Natural killer cell (primary cell): ENCODE measurements around the gene ISG15. TPM values are rescaled to one million over a fixed set of nuclear protein-coding genes. Genes with fewer than 3 reads are reported as not detected.

Experiments used
- ATAC-seq, 3 donors: fragments of 150-1000 bp in 2 of 3; fragments of 200-7000 bp in 1 of 3; cut with Tn5 transposase; 1 replicate in 1 of 3; 2 replicates in 2 of 3; pipeline ENCODE4 v1.10.0; 2021; ENCODE audit warnings: mild to moderate bottlenecking in 2 of 3, moderate library complexity in 2 of 3
- DNase-seq, 2 donors: peaks; one replicate each; pipeline versions ENCODE4 v3.0.0 to v3.0.0-alpha.2; 2013 to 2021; ENCODE audit warnings: mixed read lengths in 1 of 2
- H3K27ac ChIP-seq: one replicate; pipeline ENCODE4 v1.5.1; 2013; ENCODE audit warnings: mild to moderate bottlenecking, low read length
- H3K27me3 ChIP-seq: one replicate; pipeline ENCODE4 v1.6.1; 2013; ENCODE audit warnings: low read length; ENCODE audit not compliant: control insufficient read depth, insufficient read depth
- H3K36me3 ChIP-seq: one replicate; pipeline ENCODE4 v1.6.1; 2013; ENCODE audit warnings: low read length; ENCODE audit not compliant: control insufficient read depth, insufficient read depth
- H3K4me1 ChIP-seq: one replicate; pipeline ENCODE4 v1.6.1; 2013; ENCODE audit warnings: low read length; ENCODE audit not compliant: control insufficient read depth, insufficient read depth
- H3K4me3 ChIP-seq: one replicate; pipeline ENCODE4 v1.5.1; 2013; ENCODE audit warnings: low read length
- H3K9me3 ChIP-seq: one replicate; pipeline ENCODE4 v1.6.1; 2013; ENCODE audit warnings: low read length; ENCODE audit not compliant: control insufficient read depth, insufficient read depth
- H3K27ac Mint-ChIP-seq, 2 donors: one replicate each; pipeline ENCODE4 v1.8.0; 2022; ENCODE audit warnings: mild to moderate bottlenecking in 2 of 2, mixed read lengths in 2 of 2, moderate library complexity in 1 of 2
- H3K27me3 Mint-ChIP-seq, 2 donors: one replicate each; pipeline ENCODE4 v1.8.0; 2022; ENCODE audit warnings: low read depth in 2 of 2, mixed read lengths in 2 of 2
- H3K36me3 Mint-ChIP-seq: one replicate; pipeline ENCODE4 v1.8.0; 2022; ENCODE audit warnings: mixed read lengths
- H3K4me1 Mint-ChIP-seq, 2 donors: one replicate each; pipeline ENCODE4 v1.8.0; 2022; ENCODE audit warnings: mixed read lengths in 2 of 2
- H3K4me3 Mint-ChIP-seq: one replicate; pipeline ENCODE4 v1.8.0; 2022; ENCODE audit warnings: mild to moderate bottlenecking, moderate library complexity, mixed read lengths
- H3K9me3 Mint-ChIP-seq, 2 donors: one replicate each; pipeline ENCODE4 v1.8.0; 2022; ENCODE audit warnings: mixed read lengths in 2 of 2
- CTCF ChIP-seq: fragments of 200-600 bp; IDR thresholded peaks from one replicate; pipeline ENCODE4 v1.8.0; 2022; ENCODE audit warnings: antibody characterized with exemption
- WGBS: methylation state at CpG from one replicate; pipeline ENCODE4 v1.1.7; 2013; ENCODE audit warnings: missing lambda C conversion rate; ENCODE audit not compliant: insufficient coverage; 5-methylcytosine and 5-hydroxymethylcytosine counted together
- intact Hi-C: fragments of 100-400 bp; cut with micrococcal nuclease; formaldehyde crosslinking; loops from one replicate; pipeline ENCODE4 v1.14.2; 2022
- total RNA-seq, 4 donors: library from RNA; stranded (reverse); fragments of 120-200 nt in 1 of 4; gene quantifications; one replicate each; pipeline versions ENCODE4 v1.2.3 to v1.2.4, GENCODE V29; 2013 to 2022

The ISG15 gene
- total RNA-seq, 3 donors from 2014 or later (not counting 1 experiment from before 2014, with no cell fraction given): 17.0 to 56.9 (median 50.2) TPM

DNA sequence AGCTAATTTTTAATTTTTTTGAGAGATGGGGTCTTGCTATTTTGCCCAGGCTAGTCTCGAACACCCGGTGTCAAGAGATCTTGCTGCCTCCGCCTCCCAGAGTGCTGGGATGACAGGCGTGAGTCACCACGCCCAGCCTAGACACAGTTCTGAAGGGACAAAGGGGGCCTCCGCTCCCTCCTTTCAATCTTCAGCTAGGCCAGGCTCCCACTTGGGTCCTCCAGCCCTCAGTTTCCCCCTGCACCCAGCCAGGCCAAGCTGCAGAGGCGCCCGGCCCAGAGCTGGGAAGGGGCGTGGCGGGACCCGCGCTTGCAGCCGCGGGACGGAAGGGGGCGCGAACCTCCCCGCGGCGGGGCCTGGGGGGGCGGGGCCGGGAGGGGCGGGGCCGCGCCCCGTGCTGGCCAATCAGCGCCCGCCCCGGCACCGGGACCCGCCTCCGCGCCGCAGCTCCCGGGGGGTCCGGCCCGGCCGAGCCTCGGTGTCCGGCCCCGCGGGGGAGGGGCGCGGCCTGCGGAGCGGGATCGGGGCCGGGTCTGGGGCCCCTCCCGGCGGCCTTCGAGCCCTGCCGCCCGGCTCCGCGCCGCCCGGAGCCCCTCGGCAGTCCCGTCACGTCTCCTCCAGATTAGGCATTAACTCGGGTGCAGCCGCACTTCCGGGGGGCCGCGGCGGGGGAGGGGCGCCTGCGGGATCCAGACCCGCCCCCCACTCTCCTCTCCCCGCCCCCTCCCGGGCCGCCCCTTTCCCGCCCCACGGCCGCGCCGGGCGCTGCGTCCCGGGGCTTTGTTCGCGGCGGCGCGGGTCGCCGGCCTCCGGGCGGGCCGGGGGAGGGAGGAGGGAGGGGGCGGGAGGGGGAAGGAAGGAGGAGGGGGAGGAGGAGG, 6.1 kb downstream of the ISG15 start:
- no peak overlapping the region for H3K27ac ChIP-seq

DNA sequence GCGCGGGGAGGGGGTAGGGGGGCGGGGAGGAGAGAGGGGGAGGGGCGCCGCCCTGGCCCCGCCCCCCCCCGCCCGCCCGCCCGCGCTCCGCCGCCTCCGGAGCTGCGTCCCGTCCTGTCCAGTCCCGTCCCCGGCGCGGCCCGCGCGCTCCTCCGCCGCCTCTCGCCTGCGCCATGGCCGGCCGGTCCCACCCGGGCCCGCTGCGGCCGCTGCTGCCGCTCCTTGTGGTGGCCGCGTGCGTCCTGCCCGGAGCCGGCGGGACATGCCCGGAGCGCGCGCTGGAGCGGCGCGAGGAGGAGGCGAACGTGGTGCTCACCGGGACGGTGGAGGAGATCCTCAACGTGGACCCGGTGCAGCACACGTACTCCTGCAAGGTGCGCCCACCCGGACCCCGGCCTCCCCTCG, 6.7 kb downstream of the ISG15 start, which contains the start of gene AGRN:
AGRN (plus strand) TSS at position 121 of the 405 bp plus-strand sequence; CDS start at position 174, 53 bp downstream.
- H3K4me3 ChIP-seq: peak within 1 kb of the TSS; percentile 25
- under 1% methylated on average over 55 of the region's 58 CpGs for WGBS
- H3K27ac Mint-ChIP-seq: no peak within 1 kb of the TSS
- ATAC-seq (peak; percentile 17 to 52 (median 40)), DNase-seq (no peak)
- H3K4me3 Mint-ChIP-seq: peak within 1 kb of the TSS; percentile 72
- H3K27me3 Mint-ChIP-seq: peaks cover 0 to 9% of the 10 kb centered on the region in 2 donors
- no peak for TF ChIP-seq CTCF
- H3K9me3 ChIP-seq: no peaks in the 10 kb centered on the region
- intact Hi-C loops: no loop called here
- H3K36me3 ChIP-seq: no peaks in the 10 kb centered on the region
- H3K4me1 ChIP-seq: peaks cover 28% of the 10 kb centered on the region
- peaks cover 0 to 18% of the 10 kb centered on the region in 2 donors for H3K4me1 Mint-ChIP-seq
- peaks cover 11% of the 10 kb centered on the region for H3K27me3 ChIP-seq
- H3K36me3 Mint-ChIP-seq: no peaks in the 10 kb centered on the region
- no peak within 1 kb of the TSS for H3K27ac ChIP-seq
- no peaks in the 10 kb centered on the region for H3K9me3 Mint-ChIP-seq

More for the DNA sequence above, 6.1 kb downstream of the ISG15 start:
- H3K27ac Mint-ChIP-seq: no peak overlapping the region
- H3K9me3 Mint-ChIP-seq: no peaks in the 10 kb centered on the region
- peaks cover 3 to 18% of the 10 kb centered on the region in 2 donors for H3K4me1 Mint-ChIP-seq
- H3K9me3 ChIP-seq: no peaks in the 10 kb centered on the region
- peak; percentile 34 for TF ChIP-seq CTCF
- no peaks in the 10 kb centered on the region for H3K36me3 Mint-ChIP-seq
- H3K27me3 ChIP-seq: peaks cover 11% of the 10 kb centered on the region
- peak; percentile 75 to 90 for DNase-seq
- peak overlapping the region; percentile 25 for H3K4me3 ChIP-seq
- peak; percentile 85 to 92 (median 88) for ATAC-seq
- H3K36me3 ChIP-seq: no peaks in the 10 kb centered on the region
- 2% methylated on average over 62 of the region's 91 CpGs for WGBS
- H3K4me1 ChIP-seq: peaks cover 33% of the 10 kb centered on the region
- intact Hi-C loops: no loop called here
- H3K27me3 Mint-ChIP-seq: peaks cover 0 to 9% of the 10 kb centered on the region in 2 donors
- H3K4me3 Mint-ChIP-seq: peak overlapping the region; percentile 42

- no peak for TF ChIP-seq CTCF
- intact Hi-C loops: no loop called here
- peak overlapping the region; percentile 72 for H3K4me3 Mint-ChIP-seq
- no peaks in the 10 kb centered on the region for H3K9me3 Mint-ChIP-seq
- peaks cover 0 to 18% of the 10 kb centered on the region in 2 donors for H3K4me1 Mint-ChIP-seq
- Histone ChIP-seq H3K36me3 (no peaks in the 10 kb centered on the region), H3K27me3 (peaks cover 11% of the 10 kb centered on the region), H3K4me3 (no peak overlapping the region), H3K27ac (no peak overlapping the region), H3K9me3 (no peaks in the 10 kb centered on the region), H3K4me1 (peaks cover 24% of the 10 kb centered on the region)
- under 1% methylated on average over 53 of the region's 59 CpGs for WGBS
- peaks cover 0 to 9% of the 10 kb centered on the region in 2 donors for H3K27me3 Mint-ChIP-seq
- ATAC-seq (no peak), DNase-seq (peak in 1 of 2 donors; percentile 56)
- H3K36me3 Mint-ChIP-seq: no peaks in the 10 kb centered on the region
- no peak overlapping the region for H3K27ac Mint-ChIP-seq
Observed at GRCh38 chr1:1020415-1021009, 7.2 kb downstream of the ISG15 start.
